K562 (cell line): ENCODE data around the gene EYA3. TPM values are rescaled to one million over a fixed set of nuclear protein-coding genes. Genes with fewer than 3 reads are reported as not detected.

Experiments
- CGGBP1 ChIP-seq: fragments of 250-450 bp; sonication (Bioruptor Pico); IDR thresholded peaks from 2 replicates; pipeline ENCODE4 v1.9.0; 2021; ENCODE audit warnings: mild to moderate bottlenecking
- CSDE1 ChIP-seq, 2 experiments: fragments of 450-650 bp; IDR thresholded peaks; 2 replicates each; pipeline ENCODE4 v1.6.1; 2016; ENCODE audit warnings: mild to moderate bottlenecking in 1 of 2
- ESRRA ChIP-seq: fragments of 450-650 bp; IDR thresholded peaks from 2 replicates; pipeline ENCODE4 v1.6.1; 2014; ENCODE audit warnings: low read depth, mild to moderate bottlenecking, moderate library complexity, borderline replicate concordance
- EWSR1 ChIP-seq: fragments of 450-650 bp; IDR thresholded peaks from 2 replicates; pipeline ENCODE4 v1.6.1; 2018; ENCODE audit warnings: borderline replicate concordance, mild to moderate bottlenecking, low read depth, moderate library complexity; ENCODE audit not compliant: partially characterized antibody
- FOXJ2 ChIP-seq: fragments of 200-800 bp; sonication (Bioruptor generic); IDR thresholded peaks from 2 replicates; pipeline ENCODE4 v1.6.1; 2016; ENCODE audit warnings: missing genetic modification characterization, missing compliant biosample characterization
- HMG20B ChIP-seq: fragments of 250-450 bp; sonication (Bioruptor Pico); IDR thresholded peaks from 2 replicates; pipeline ENCODE4 v1.5.0; 2021; ENCODE audit warnings: mild to moderate bottlenecking
- ILK ChIP-seq: fragments of 450-650 bp; IDR thresholded peaks from 2 replicates; pipeline ENCODE4 v1.6.1; 2016; ENCODE audit warnings: missing genetic modification characterization, low read depth, mild to moderate bottlenecking, missing compliant biosample characterization, moderate library complexity, borderline replicate concordance
- MITF ChIP-seq: IDR thresholded peaks from 2 replicates; pipeline ENCODE4 v1.6.1; 2014; ENCODE audit warnings: antibody characterized with exemption
- NCOA1 ChIP-seq: fragments of 450-650 bp; IDR thresholded peaks from 2 replicates; pipeline ENCODE4 v1.6.1; 2016; ENCODE audit warnings: low read depth
- NFE2 ChIP-seq: IDR thresholded peaks from 2 replicates; pipeline ENCODE4 v1.6.1; 2014; ENCODE audit warnings: antibody characterized with exemption, low read depth
- NFYB ChIP-seq: IDR thresholded peaks from 2 replicates; pipeline ENCODE4 v1.6.1; 2011; ENCODE audit warnings: mild to moderate bottlenecking, moderate library complexity; ENCODE audit not compliant: insufficient read length; ENCODE audit errors: extremely low read depth
- NR3C1 ChIP-seq: sonication (generic); formaldehyde crosslinking; IDR thresholded peaks from 2 replicates; pipeline ENCODE4 v1.8.1; 2022; ENCODE audit warnings: missing genetic modification reagents
- NRF1 ChIP-seq, 2 experiments: fragments of 450-650 bp; IDR thresholded peaks in 1 of 2; conservative IDR thresholded peaks in 1 of 2; 2 replicates each; pipeline ENCODE4 v1.6.1; 2014; ENCODE audit warnings: mild to moderate bottlenecking in 2 of 2
- SMARCA4 ChIP-seq: fragments of 450-650 bp; IDR thresholded peaks from 2 replicates; pipeline ENCODE4 v1.6.1; 2016
- SMARCB1 ChIP-seq: IDR thresholded peaks from 2 replicates; pipeline ENCODE4 v1.6.1; 2011; ENCODE audit warnings: improper control_type of control experiment, low read depth; ENCODE audit not compliant: insufficient read length
- TBL1XR1 ChIP-seq, 2 experiments: IDR thresholded peaks; 2 replicates each; pipeline ENCODE4 v1.6.1; 2012; ENCODE audit warnings: improper control_type of control experiment in 2 of 2, low read length in 2 of 2, mild to moderate bottlenecking in 1 of 2
- TRIM28 ChIP-seq: fragments of 450-650 bp; IDR thresholded peaks from 2 replicates; pipeline ENCODE4 v1.6.1; 2017
- XRCC3 ChIP-seq: fragments of 450-650 bp; IDR thresholded peaks from 2 replicates; pipeline ENCODE4 v1.6.1; 2017; ENCODE audit warnings: mild to moderate bottlenecking, moderate library complexity
- YY1 ChIP-seq, 3 experiments: IDR thresholded peaks; 2 replicates each; pipeline ENCODE4 v1.6.1; 2011; ENCODE audit warnings: low read length in 2 of 3, mild to moderate bottlenecking in 2 of 3, moderate library complexity in 2 of 3, borderline replicate concordance in 1 of 3, control low read depth in 1 of 3, low read depth in 1 of 3; ENCODE audit not compliant: insufficient read depth in 3 of 3, insufficient replicate concordance in 2 of 3, control insufficient read depth in 1 of 3, insufficient read length in 1 of 3; ENCODE audit errors: extremely low read depth in 1 of 3
- ZBTB12 ChIP-seq: fragments of 250-450 bp; sonication (Bioruptor Pico); IDR thresholded peaks from 2 replicates; pipeline ENCODE4 v1.4.0; 2020
- ZBTB2 ChIP-seq: fragments of 450-650 bp; IDR thresholded peaks from 2 replicates; pipeline ENCODE4 v1.6.1; 2016; ENCODE audit warnings: antibody characterized with exemption
- ZBTB49 ChIP-seq: sonication (generic); formaldehyde crosslinking; IDR thresholded peaks from 2 replicates; pipeline ENCODE4 v1.8.0; 2022; ENCODE audit warnings: missing genetic modification reagents, mild to moderate bottlenecking, borderline replicate concordance
- ZNF408 ChIP-seq: fragments of 250-450 bp; sonication (Bioruptor Pico); IDR thresholded peaks from 2 replicates; pipeline ENCODE4 v1.4.0; 2020; ENCODE audit warnings: low read depth, mild to moderate bottlenecking, moderate library complexity
- ZNF444 ChIP-seq: fragments of 250-450 bp; sonication (Bioruptor Pico); IDR thresholded peaks from 2 replicates; pipeline ENCODE4 v1.4.0; 2020; ENCODE audit warnings: mild to moderate bottlenecking, moderate library complexity
- polyA plus RNA-seq, 8 experiments: library from polyadenylated mRNA; depleted of rRNA in 4 of 8; stranded (reverse) in 5 of 8; unstranded in 3 of 8; fragments of >200 nt; fragmentation: Nextera tagmentation in 2 of 8; fragmentation: Illumina TruSeq in 1 of 8; extraction: Ambion mirVana in 2 of 8; extraction: Trizol in 1 of 8; gene quantifications; 2 replicates each; pipeline versions ENCODE4 v1.2.1 to v1.2.3, GENCODE V29; 2011 to 2014; ENCODE audit warnings: inconsistent platforms in 1 of 8, missing spikeins in 1 of 8
- total RNA-seq, 7 experiments: library from RNA; depleted of rRNA in 6 of 7; stranded (reverse); fragments of >200 nt in 6 of 7; fragmentation: Illumina TruSeq in 2 of 7; extraction: Trizol in 2 of 7; gene quantifications; 2 replicates each; pipeline versions ENCODE4 v1.2.1 to v1.2.3, GENCODE V29; 2011 to 2021; ENCODE audit warnings: low replicate concordance in 1 of 7

EYA3 gene
- total and polyA plus RNA-seq, 9 of the 15 experiments (the other 6 are each of a cell fraction or from before 2014, with no cell fraction given) = 21.7 to 64.0 (median 43.6) TPM

GRCh38 chr1:28115267-28115666 is 26.9 kb upstream of the EYA3 start (continued):
- TF ChIP-seq ZBTB12 (CRISPR knock-in tag) (0 out of 2 replicates have a peak, but pooled peaks have one; percentile 7), SMARCA4 (peak; percentile 86), NCOA1 (no peak), TBL1XR1 (IDR thresholded peaks at IDR 0.05; ENCODE audit: low read length in 2 of 2) (peak in 1 of 2 experiments; percentile 59; a peak in 1 of 4 replicates), ZBTB49 (CRISPR knock-in tag) (no peak), NFYB (no peak), FOXJ2 (no peak; the same call in 1 of the 2 replicates), XRCC3 (no peak), NR3C1 (no peak), NRF1 (conservative IDR thresholded peaks at IDR 0.05 in 1 of 2, IDR thresholded peaks at IDR 0.05 in 1 of 2) (0 out of 4 replicates have a peak, but pooled peaks of 1 of the 2 experiments have one; percentile 4), NFE2 (no peak), YY1 (IDR thresholded peaks at IDR 0.05; ENCODE audit: borderline replicate concordance in 1 of 3, control insufficient read depth in 1 of 3, extremely low read depth in 1 of 3, insufficient read depth in 3 of 3, insufficient read length in 1 of 3, insufficient replicate concordance in 2 of 3, low read depth in 1 of 3, low read length in 2 of 3) (no peak), ZBTB2 (no peak), ZNF444 (CRISPR knock-in tag) (no peak), SMARCB1 (no peak), EWSR1 (no peak), ESRRA (peak; percentile 51; the same call in 1 of the 2 replicates), ZNF408 (no peak), CGGBP1 (CRISPR knock-in tag) (no peak), MITF (no peak), TRIM28 (no peak), CSDE1 (IDR thresholded peaks at IDR 0.05) (no peak), ILK (no peak), HMG20B (CRISPR knock-in tag) (no peak)
